Heart left ventricle (tissue), 13 donors: ENCODE data around the gene VRK1.

Experiments used
- POLR2A ChIP-seq, 2 donors: fragments of 450-650 bp; IDR thresholded peaks; one replicate each; pipeline ENCODE4 v1.6.1; 2017; ENCODE audit warnings: antibody characterized with exemption in 2 of 2, mild to moderate bottlenecking in 2 of 2, moderate library complexity in 2 of 2
- TF ChIP-seq, protein P1 (sequence below), 12 donors: fragments of 200-600 bp; sonication (generic) in 4 of 12; IDR thresholded peaks; one replicate each; pipeline versions ENCODE4 v1.5.0 to v1.8.0; 2018 to 2022; ENCODE audit warnings: antibody characterized with exemption in 12 of 12, mild to moderate bottlenecking in 5 of 12
- donor health status: ischemic (EF 13 %, LVEDD 7.1; RV severe dilation, severe dysfunction).
- donor health status: DM: no; HTN: yes; CAD: no.
- donor health status: DM: no; HTN: no; CAD: no.
- donor health status: ischemic (EF 25% LVEDD 6.9; RV normal size, moderate dysfunction).
- donor health status: ischemic (EF 25% LVEDD 5.7; RV mildly dilated, moderate dysfunction).
- donor health status: ischemic (EF 35%, LVEDD 5.7; RV mildly dilated, moderate dysfunction).
- donor health status: nonischemic (EF 11% LVEDD 7.7; RV severe dilation, severe dysfunction).
- donor health status: DM: yes; HTN: yes; CAD: no.
- donor health status: PGD.
- donor health status: ischemic (EF 29% LVEDD 5.4; RV normal size, mild dysfunction).
- donor health status: nonischemic (EF 23%, LVEDD 6.1; RV moderate dilation, normal function).

GRCh38 chr14:96928779-96929380 is 131.7 kb downstream of the VRK1 start:
- TF ChIP-seq, protein P1, sequence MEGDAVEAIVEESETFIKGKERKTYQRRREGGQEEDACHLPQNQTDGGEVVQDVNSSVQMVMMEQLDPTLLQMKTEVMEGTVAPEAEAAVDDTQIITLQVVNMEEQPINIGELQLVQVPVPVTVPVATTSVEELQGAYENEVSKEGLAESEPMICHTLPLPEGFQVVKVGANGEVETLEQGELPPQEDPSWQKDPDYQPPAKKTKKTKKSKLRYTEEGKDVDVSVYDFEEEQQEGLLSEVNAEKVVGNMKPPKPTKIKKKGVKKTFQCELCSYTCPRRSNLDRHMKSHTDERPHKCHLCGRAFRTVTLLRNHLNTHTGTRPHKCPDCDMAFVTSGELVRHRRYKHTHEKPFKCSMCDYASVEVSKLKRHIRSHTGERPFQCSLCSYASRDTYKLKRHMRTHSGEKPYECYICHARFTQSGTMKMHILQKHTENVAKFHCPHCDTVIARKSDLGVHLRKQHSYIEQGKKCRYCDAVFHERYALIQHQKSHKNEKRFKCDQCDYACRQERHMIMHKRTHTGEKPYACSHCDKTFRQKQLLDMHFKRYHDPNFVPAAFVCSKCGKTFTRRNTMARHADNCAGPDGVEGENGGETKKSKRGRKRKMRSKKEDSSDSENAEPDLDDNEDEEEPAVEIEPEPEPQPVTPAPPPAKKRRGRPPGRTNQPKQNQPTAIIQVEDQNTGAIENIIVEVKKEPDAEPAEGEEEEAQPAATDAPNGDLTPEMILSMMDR (IDR thresholded peaks at IDR 0.05): no peak
- TF ChIP-seq POLR2A (IDR thresholded peaks at IDR 0.05): no peak
